HG03469 (cell line): ENCODE data around the gene RYR1.
"Not testable (repeated sequence)": the region's sequence is repeated elsewhere in the genome, so short reads cannot be mapped to it uniquely, and the experiment has no call there.

ENCODE experiments used
- ATAC-seq: cut with Tn5 transposase; IDR thresholded peaks from one replicate; pipeline ENCODE4 v1.9.1; 2021; ENCODE audit warnings: mild to moderate bottlenecking, moderate library complexity, moderate number of reproducible peaks; ENCODE audit not compliant: unreplicated experiment

RYR1 gene

DNA sequence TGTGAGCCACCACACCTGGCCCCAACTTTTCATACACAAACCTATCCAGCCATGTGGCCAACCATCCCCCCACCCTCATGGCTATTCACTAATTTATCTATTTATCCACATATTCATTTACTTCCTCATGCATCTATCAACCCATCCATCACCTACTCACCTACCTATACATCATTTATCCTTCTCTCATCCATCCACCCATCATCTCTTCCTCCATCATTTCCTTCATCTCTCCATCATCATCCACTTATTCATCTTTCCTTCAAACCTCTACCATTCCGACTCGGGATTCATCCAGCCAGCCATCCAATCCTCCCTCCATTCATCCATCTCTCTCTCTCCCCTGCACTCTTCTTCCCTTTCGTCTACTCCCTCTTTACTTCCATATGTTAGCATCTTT lies 54.6 kb downstream of the RYR1 start:
- no peak for ATAC-seq

DNA sequence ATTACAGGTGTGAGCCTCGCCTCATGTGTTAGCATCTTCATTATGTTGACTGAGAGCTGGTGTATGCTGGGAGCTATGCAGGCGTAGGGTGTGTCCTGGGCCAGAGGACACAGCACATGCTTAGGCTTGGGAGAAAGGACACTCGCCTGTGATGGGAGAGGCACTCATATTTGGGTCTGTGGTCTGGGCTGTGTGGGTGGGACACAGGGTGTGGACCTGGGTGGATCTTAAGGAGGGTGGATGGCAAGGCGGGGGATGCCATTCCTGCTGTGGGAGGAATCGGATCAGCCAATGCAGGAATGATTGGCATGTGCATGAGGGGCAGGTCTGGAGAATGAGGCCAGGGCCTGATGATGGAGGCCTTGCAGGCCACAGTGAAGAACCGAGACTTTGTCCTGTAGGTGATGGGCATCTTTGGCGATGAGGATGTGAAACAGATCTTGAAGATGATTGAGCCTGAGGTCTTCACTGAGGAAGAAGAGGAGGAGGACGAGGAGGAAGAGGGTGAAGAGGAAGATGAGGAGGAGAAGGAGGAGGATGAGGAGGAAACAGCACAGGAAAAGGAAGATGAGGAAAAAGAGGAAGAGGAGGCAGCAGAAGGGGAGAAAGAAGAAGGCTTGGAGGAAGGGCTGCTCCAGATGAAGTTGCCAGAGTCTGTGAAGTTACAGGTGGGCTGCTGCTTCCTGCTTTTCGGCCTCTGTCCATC lies 55.4 kb downstream of the RYR1 start:
- no peak for ATAC-seq

- no peak for ATAC-seq
Measured at GRCh38 chr19:38490861-38491260, 57.4 kb downstream of the RYR1 start.

DNA sequence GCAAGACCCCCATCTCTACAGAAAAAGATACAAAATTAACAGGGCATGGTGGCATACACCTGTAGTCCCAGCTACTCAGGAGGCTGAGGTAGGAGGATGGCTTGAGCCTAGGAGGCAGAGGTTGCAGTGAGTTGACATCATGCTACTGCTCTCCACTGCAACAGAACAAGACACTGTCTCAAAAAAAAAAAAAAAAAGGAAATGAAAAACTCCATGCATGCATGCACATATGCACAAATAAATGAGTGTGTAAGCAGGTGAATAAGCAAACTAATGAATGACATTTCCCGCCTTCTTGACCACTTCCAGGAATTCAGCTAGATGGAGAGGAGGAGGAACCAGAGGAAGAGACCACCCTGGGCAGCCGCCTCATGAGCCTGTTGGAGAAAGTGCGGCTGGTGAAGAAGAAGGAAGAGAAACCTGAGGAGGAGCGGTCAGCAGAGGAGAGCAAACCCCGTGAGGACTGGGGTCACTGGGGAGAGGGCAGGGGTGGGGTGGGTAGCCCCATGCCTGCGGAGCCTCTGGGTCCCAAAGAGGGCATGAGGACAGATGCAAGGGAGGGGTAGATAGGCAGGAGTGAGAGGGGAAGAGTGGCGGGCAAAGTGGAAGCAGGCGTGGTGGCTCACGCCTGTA lies 58.8 kb downstream of the RYR1 start:
- ATAC-seq = no peak

GRCh38 chr19:38494379-38494778 lies 60.9 kb downstream of the RYR1 start:
- no peak for ATAC-seq

GRCh38 chr19:38495375-38495774 lies 61.9 kb downstream of the RYR1 start:
- ATAC-seq = not testable (repeated sequence)

- no peak for ATAC-seq
Measured at GRCh38 chr19:38496116-38496515, 62.6 kb downstream of the RYR1 start.

DNA sequence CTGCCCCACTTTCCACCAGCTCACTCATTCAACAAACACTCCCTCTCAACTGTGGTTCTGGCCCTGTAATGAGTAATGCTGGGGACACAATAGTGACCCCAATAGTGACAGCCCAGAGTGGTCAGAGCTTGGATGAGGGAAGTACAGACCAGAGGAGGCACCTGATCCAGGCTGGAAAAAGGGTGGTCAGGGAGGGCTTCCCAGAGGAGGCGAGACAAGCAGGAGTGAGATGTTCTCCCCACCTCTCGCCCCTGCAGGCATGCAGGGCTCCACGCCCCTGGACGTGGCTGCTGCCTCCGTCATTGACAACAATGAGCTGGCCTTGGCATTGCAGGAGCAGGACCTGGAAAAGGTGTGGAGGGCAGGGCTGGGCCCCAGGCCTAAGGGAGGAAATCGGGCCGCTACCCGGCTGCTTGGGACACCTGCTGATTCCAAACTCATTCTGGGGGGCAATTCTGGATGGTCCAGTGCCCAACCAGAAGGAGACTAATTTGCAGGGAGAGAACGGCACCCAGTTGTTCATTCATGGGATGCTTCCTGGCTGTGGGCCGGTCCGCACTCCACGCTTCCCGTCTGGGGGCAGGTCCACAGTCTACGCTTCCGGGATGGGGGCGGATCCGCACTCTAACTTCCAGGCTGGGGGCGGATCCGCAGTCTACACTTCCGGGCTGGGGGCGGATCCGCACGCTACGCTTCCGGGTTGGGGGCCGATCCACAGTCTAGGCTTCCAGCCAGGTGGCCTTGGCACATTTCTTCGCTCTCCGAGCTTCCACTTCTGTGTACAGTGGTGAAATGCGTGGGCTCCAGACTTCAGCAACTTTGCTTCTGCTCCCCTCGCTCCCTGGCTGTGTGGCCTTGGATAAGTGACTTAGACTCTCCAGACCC lies 63.4 kb downstream of the RYR1 start:
- no peak for ATAC-seq

- no peak for ATAC-seq
Measured at GRCh38 chr19:38497907-38498306, 64.4 kb downstream of the RYR1 start.

DNA sequence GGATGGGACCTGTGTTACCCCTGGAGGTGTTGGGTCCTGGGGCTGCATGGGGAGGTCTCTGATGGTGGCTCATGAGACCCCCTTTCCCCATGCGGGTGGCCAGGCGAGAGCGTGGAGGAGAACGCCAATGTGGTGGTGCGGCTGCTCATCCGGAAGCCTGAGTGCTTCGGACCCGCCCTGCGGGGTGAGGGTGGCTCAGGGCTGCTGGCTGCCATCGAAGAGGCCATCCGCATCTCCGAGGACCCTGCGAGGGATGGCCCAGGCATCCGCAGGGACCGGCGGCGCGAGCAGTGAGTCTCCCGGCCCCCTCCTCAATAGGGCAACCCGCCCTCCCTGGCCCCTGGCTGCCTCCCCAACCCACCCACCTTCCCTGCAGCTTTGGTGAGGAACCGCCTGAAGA lies 66.0 kb downstream of the RYR1 start:
- no peak for ATAC-seq

GRCh38 chr19:38500450-38500849 lies 67.0 kb downstream of the RYR1 start:
- no peak for ATAC-seq

DNA sequence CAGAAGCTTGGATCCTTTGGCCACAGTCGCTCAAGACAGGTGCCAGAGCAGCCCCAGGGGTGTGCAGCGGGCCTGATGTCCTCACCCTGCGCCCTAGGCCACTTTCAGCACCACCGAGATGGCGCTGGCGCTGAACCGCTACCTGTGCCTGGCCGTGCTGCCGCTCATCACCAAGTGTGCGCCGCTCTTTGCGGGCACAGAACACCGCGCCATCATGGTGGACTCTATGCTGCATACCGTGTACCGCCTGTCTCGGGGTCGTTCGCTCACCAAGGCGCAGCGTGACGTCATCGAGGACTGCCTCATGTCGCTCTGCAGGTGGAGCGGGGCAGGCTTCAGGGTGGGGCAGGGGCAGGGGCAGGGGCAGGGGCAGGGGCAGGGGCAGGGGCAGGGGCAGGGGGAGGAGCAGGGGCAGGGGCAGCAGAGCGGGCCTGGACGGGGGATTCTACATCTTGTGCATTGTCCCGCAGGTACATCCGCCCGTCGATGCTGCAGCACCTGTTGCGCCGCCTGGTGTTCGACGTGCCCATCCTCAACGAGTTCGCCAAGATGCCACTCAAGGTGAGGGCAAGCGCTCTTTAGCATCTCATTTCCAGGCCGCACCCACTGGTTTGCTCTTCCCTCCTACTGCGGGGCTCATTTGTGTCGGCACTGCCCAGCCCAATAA lies 69.1 kb downstream of the RYR1 start:
- ATAC-seq = no peak

DNA sequence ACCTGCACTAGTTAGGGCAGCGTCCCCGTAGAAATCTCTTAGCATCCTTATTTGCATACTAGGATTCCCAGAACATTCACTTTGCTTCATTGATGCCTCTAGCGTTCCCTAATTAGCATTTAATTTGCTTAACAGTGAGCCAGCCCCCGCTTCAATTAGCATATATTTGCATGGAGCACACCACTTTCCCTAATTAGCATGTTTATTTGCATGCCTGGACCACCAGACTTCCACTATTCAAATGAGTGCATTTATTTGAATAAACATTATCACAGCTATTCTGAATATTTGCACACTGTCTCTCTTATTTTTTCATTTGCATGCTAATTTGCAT lies 69.6 kb downstream of the RYR1 start:
- no peak for ATAC-seq

DNA sequence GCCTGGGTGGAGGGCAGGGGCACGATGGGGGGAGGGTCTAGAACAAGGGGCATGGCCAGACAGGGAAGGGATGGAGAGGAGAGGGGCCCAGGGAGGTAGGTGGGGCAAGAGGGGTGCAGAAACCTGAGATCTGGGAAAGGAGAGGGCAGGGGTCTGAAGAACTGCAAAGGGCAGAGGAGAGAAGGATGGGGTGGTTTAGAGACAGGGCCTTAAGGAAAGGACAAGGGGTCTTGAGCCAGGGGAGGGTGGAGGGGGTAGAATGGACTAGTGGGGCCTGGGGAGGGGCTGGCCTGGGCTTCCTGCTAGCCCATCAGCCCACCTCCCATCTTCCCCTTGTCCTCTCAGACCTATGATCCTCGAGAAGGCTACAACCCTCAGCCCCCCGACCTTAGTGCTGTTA lies 72.5 kb downstream of the RYR1 start:
- no peak for ATAC-seq

GRCh38 chr19:38506375-38506722 lies 72.9 kb downstream of the RYR1 start:
- no peak for ATAC-seq

- ATAC-seq = no peak
Measured at GRCh38 chr19:38506723-38507550, 73.4 kb downstream of the RYR1 start.

DNA sequence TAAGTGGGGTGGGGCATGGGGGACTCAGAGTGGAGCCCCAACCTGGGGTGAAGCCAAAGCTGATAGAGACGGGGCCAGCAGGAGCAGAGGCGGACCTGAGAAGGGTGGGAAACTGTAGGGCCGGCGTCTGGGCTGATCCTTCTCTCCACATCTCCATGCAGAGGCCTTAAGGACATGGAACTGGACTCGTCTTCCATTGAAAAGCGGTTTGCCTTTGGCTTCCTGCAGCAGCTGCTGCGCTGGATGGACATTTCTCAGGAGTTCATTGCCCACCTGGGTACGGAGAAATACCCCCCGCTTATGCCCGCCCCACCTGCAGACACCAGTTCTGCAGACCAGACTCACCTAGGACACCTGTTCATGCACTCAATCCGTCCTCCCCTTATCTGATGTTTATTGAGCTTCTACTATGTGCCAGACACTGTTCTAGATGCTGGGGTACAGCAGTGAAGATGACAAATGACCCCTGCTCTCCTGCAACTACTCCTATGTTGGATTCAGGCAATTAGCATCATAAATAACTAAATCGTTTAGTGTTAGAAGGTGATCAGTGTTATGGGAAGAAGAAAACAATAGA lies 74.1 kb downstream of the RYR1 start:
- no peak for ATAC-seq

DNA sequence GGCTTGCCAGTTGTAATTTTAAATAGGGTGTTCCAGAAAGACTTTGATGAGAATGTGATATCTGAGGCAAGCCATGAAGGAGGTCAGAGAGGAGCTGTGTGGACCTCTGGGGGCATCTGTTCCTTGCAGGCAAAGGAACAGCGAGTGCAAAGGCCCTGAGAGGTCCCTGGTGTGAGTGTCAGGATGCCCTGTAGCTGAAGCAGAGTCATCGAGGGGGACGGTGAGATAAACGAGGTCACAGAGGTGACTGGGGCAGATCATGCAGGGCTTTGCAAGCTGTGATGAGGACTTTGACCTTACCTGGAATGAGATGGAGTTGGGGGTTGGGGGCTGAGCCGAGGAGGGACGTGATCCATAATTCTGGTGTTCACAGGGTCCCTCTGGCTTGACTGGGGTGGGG lies 75.0 kb downstream of the RYR1 start:
- no peak for ATAC-seq

DNA sequence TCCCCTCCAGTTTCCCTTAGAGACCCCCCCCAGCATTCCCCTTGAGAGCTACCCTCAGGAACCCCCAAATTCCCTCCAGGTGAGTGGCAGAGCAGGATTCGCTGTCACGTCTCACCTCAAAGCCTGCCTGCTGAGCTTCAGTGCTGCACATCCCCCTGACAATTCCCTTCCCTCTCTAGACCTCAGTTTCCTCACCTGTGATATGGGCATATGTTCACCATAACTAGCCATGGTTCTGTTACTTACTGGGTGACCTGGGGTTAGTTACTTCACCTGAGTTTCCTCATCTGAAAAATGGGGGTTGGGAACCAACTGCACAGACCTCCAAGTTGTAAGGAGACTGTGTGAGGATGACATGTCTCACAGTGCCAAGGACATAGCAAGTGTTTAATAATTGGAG lies 75.5 kb downstream of the RYR1 start:
- ATAC-seq = no peak

GRCh38 chr19:38511074-38511708 lies 77.7 kb downstream of the RYR1 start:
- no peak for ATAC-seq
